Measurements from ENCODE around the gene GAA. TPM values are rescaled to one million over a fixed set of nuclear protein-coding genes. Genes with fewer than 3 reads are reported as not detected.

The GAA gene
- total RNA-seq, 3 donors from 2014 or later (not counting 1 experiment from before 2014, with no cell fraction given), result 28.5 to 35.8 (median 32.9) TPM

- no peak overlapping the region for H3K27ac Mint-ChIP-seq
- H3K27me3 Mint-ChIP-seq (ENCODE audit: low read depth in 2 of 2), result no peaks in the 10 kb centered on the region
- ATAC-seq, result no peak
Observed at GRCh38 chr17:80107231-80108021, 6.0 kb downstream of the GAA start.

GRCh38 chr17:80108036-80108971, 6.9 kb downstream of the GAA start:
- Histone ChIP-seq H3K4me1 (ENCODE audit: control insufficient read depth, insufficient read depth, low read length) (no peaks in the 10 kb centered on the region), H3K9me3 (ENCODE audit: control insufficient read depth, insufficient read depth, low read length) (no peaks in the 10 kb centered on the region), H3K27ac (ENCODE audit: low read length) (no peak overlapping the region), H3K36me3 (ENCODE audit: control insufficient read depth, insufficient read depth, low read length) (no peaks in the 10 kb centered on the region), H3K27me3 (ENCODE audit: control insufficient read depth, insufficient read depth, low read length) (no peaks in the 10 kb centered on the region), H3K4me3 (ENCODE audit: low read length) (no peak overlapping the region)
- DNase-seq (no peak), ATAC-seq (no peak)
- no peaks in the 10 kb centered on the region for H3K36me3 Mint-ChIP-seq
- WGBS (ENCODE audit: insufficient coverage), result 94% methylated on average over 40 of the region's 40 CpGs
- no peak for TF ChIP-seq CTCF (IDR thresholded peaks at IDR 0.05)
- peaks cover 3 to 4% of the 10 kb centered on the region in 2 donors for H3K4me1 Mint-ChIP-seq
- H3K9me3 Mint-ChIP-seq, result no peaks in the 10 kb centered on the region
- H3K4me3 Mint-ChIP-seq, result no peak overlapping the region
- no peak overlapping the region for H3K27ac Mint-ChIP-seq
- no peaks in the 10 kb centered on the region for H3K27me3 Mint-ChIP-seq (ENCODE audit: low read depth in 2 of 2)
- intact Hi-C loops (cut with micrococcal nuclease), result no loop called here

More at GRCh38 chr17:80107231-80108021, 6.0 kb downstream of the GAA start:
- H3K9me3 Mint-ChIP-seq, result no peaks in the 10 kb centered on the region
- Histone ChIP-seq H3K4me1 (ENCODE audit: control insufficient read depth, insufficient read depth, low read length) (peaks cover 1% of the 10 kb centered on the region), H3K36me3 (ENCODE audit: control insufficient read depth, insufficient read depth, low read length) (no peaks in the 10 kb centered on the region), H3K4me3 (ENCODE audit: low read length) (no peak overlapping the region), H3K27ac (ENCODE audit: low read length) (no peak overlapping the region), H3K27me3 (ENCODE audit: control insufficient read depth, insufficient read depth, low read length) (no peaks in the 10 kb centered on the region), H3K9me3 (ENCODE audit: control insufficient read depth, insufficient read depth, low read length) (no peaks in the 10 kb centered on the region)
- DNase-seq, result no peak
- H3K4me1 Mint-ChIP-seq, result peaks cover 6 to 9% of the 10 kb centered on the region in 2 donors
- no peak for TF ChIP-seq CTCF (IDR thresholded peaks at IDR 0.05)
- 92% methylated on average over 46 of the region's 46 CpGs for WGBS (ENCODE audit: insufficient coverage)
- H3K4me3 Mint-ChIP-seq, result no peak overlapping the region
- no peaks in the 10 kb centered on the region for H3K36me3 Mint-ChIP-seq
- intact Hi-C loops (cut with micrococcal nuclease), result no loop called here

GRCh38 chr17:80109066-80109660, 7.8 kb downstream of the GAA start:
- Mint-ChIP-seq H3K36me3 (no peaks in the 10 kb centered on the region), H3K27ac (no peak overlapping the region), H3K4me3 (no peak overlapping the region), H3K4me1 (no peaks in the 10 kb centered on the region), H3K9me3 (no peaks in the 10 kb centered on the region), H3K27me3 (ENCODE audit: low read depth in 2 of 2) (no peaks in the 10 kb centered on the region)
- Histone ChIP-seq H3K27ac (ENCODE audit: low read length) (no peak overlapping the region), H3K36me3 (ENCODE audit: control insufficient read depth, insufficient read depth, low read length) (no peaks in the 10 kb centered on the region), H3K27me3 (ENCODE audit: control insufficient read depth, insufficient read depth, low read length) (no peaks in the 10 kb centered on the region), H3K4me3 (ENCODE audit: low read length) (no peak overlapping the region), H3K9me3 (ENCODE audit: control insufficient read depth, insufficient read depth, low read length) (no peaks in the 10 kb centered on the region), H3K4me1 (ENCODE audit: control insufficient read depth, insufficient read depth, low read length) (no peaks in the 10 kb centered on the region)
- no peak for ATAC-seq
- DNase-seq, result no peak
- intact Hi-C loops (cut with micrococcal nuclease), result no loop called here
- 94% methylated on average over 13 of the region's 13 CpGs for WGBS (ENCODE audit: insufficient coverage)
- no peak for TF ChIP-seq CTCF (IDR thresholded peaks at IDR 0.05)

All from natural killer cell (primary cell).